HG02610 (cell line): ENCODE results near the gene POR.
"Not testable (repeated sequence)": the region's sequence is repeated elsewhere in the genome, so short reads cannot be mapped to it uniquely, and the experiment has no call there.

Source experiments
- ATAC-seq: cut with Tn5 transposase; IDR thresholded peaks from one replicate; pipeline ENCODE4 v1.9.1; 2021; ENCODE audit warnings: mild to moderate bottlenecking, moderate library complexity; ENCODE audit not compliant: unreplicated experiment

POR gene

GRCh38 chr7:75988568-75989499, 73.9 kb downstream of the POR start:
- ATAC-seq = no peak

- ATAC-seq = no peak
Observed at GRCh38 chr7:75989500-75990388, 74.8 kb downstream of the POR start.

- no peak for ATAC-seq
Observed at GRCh38 chr7:75991531-75992082, 76.7 kb downstream of the POR start.

GRCh38 chr7:75992083-75992755, 77.3 kb downstream of the POR start:
- ATAC-seq = no peak

- no peak for ATAC-seq
Observed at GRCh38 chr7:75993689-75994387, 78.9 kb downstream of the POR start.

GRCh38 chr7:75994388-75995051, 79.6 kb downstream of the POR start, which contains the start of gene TMEM120A:
Gene TMEM120A, minus strand, starts transcription at chr7:75994595. Its CDS starts 25 bp downstream, at chr7:75994570.
- ATAC-seq = peak; percentile 97

GRCh38 chr7:75995052-75995471, 80.1 kb downstream of the POR start:
- no peak for ATAC-seq

GRCh38 chr7:75995996-75996395, 81.0 kb downstream of the POR start:
- no peak for ATAC-seq

GRCh38 chr7:75996476-75996875, 81.5 kb downstream of the POR start:
- no peak for ATAC-seq

GRCh38 chr7:75998038-75998437, 83.1 kb downstream of the POR start:
- ATAC-seq = no peak

GRCh38 chr7:76000566-76000965, 85.6 kb downstream of the POR start:
- ATAC-seq = no peak

- ATAC-seq = no peak
Observed at GRCh38 chr7:76002139-76002538, 87.2 kb downstream of the POR start.

- no peak for ATAC-seq
Observed at GRCh38 chr7:76002822-76003221, 87.9 kb downstream of the POR start.

- no peak for ATAC-seq
Observed at GRCh38 chr7:76003351-76003750, 88.4 kb downstream of the POR start.

GRCh38 chr7:76005004-76005403, 90.0 kb downstream of the POR start:
- ATAC-seq = not testable (repeated sequence)

- ATAC-seq = peak; percentile 52
Observed at GRCh38 chr7:76008156-76008687, 93.3 kb downstream of the POR start.

GRCh38 chr7:76009672-76010600, 95.0 kb downstream of the POR start:
- no peak for ATAC-seq

GRCh38 chr7:76011442-76011861, 96.5 kb downstream of the POR start:
- ATAC-seq = no peak
